Mesenchymal stem cell (in vitro differentiated cells and primary cell): ENCODE data around the gene XG.

ENCODE experiments used
- DNase-seq: peaks from one replicate; pipeline ENCODE4 v3.0.0-alpha.2; 2013
- H2AFZ ChIP-seq: one replicate; pipeline ENCODE4 v1.6.1; 2013; ENCODE audit warnings: low read depth, mild to moderate bottlenecking, control low read depth, inconsistent platforms, low read length, moderate library complexity
- H2AK5ac ChIP-seq: 2 replicates; pipeline ENCODE4 v1.6.1; 2013; ENCODE audit warnings: low read length, moderate library complexity, mild to moderate bottlenecking, inconsistent platforms; ENCODE audit not compliant: severe bottlenecking
- H2BK120ac ChIP-seq: one replicate; pipeline ENCODE4 v1.6.1; 2013; ENCODE audit warnings: low read depth, mild to moderate bottlenecking, inconsistent platforms, low read length, moderate library complexity
- H2BK12ac ChIP-seq, 2 experiments: one replicate each; pipeline ENCODE4 v1.6.1; 2013; ENCODE audit warnings: inconsistent platforms in 2 of 2, low read length in 2 of 2, mild to moderate bottlenecking in 2 of 2, moderate library complexity in 2 of 2, control low read depth in 1 of 2
- H2BK15ac ChIP-seq: one replicate; pipeline ENCODE4 v1.6.1; 2013; ENCODE audit warnings: mild to moderate bottlenecking, low read depth, inconsistent platforms; ENCODE audit not compliant: poor library complexity, severe bottlenecking
- H2BK5ac ChIP-seq: 2 replicates; pipeline ENCODE4 v1.6.1; 2013; ENCODE audit warnings: low read depth, mild to moderate bottlenecking, low read length, control low read depth, inconsistent platforms; ENCODE audit not compliant: poor library complexity, severe bottlenecking
- H3K14ac ChIP-seq, 2 experiments: one replicate each; pipeline ENCODE4 v1.6.1; 2013; ENCODE audit warnings: inconsistent platforms in 2 of 2, low read length in 2 of 2, control low read depth in 1 of 2, mild to moderate bottlenecking in 1 of 2, moderate library complexity in 1 of 2
- H3K18ac ChIP-seq, 2 experiments: one replicate each; pipeline ENCODE4 v1.6.1; 2013; ENCODE audit warnings: inconsistent platforms in 2 of 2, low read length in 2 of 2, control low read depth in 1 of 2, low read depth in 1 of 2, mild to moderate bottlenecking in 1 of 2
- H3K23ac ChIP-seq, 2 experiments: one replicate each; pipeline ENCODE4 v1.6.1; 2013; ENCODE audit warnings: inconsistent platforms in 2 of 2, low read length in 2 of 2, mild to moderate bottlenecking in 2 of 2, moderate library complexity in 2 of 2, control low read depth in 1 of 2
- H3K27ac ChIP-seq: 2 replicates; pipeline ENCODE4 v1.5.1; 2013; ENCODE audit warnings: mild to moderate bottlenecking, moderate library complexity, low read length, control low read depth, inconsistent platforms; ENCODE audit not compliant: poor library complexity, severe bottlenecking
- H3K27me3 ChIP-seq, 2 experiments: 2 replicates each; pipeline versions ENCODE4 v1.6.1 to v1.7.0; 2013; ENCODE audit warnings: low read length in 2 of 2, mild to moderate bottlenecking in 2 of 2, moderate library complexity in 2 of 2, control low read depth in 1 of 2, inconsistent platforms in 1 of 2; ENCODE audit not compliant: control insufficient read depth in 1 of 2, insufficient read depth in 1 of 2
- H3K36me3 ChIP-seq, 2 experiments: 2 replicates each; pipeline versions ENCODE4 v1.6.1 to v1.7.0; 2013; ENCODE audit warnings: low read length in 2 of 2, control low read depth in 1 of 2, inconsistent platforms in 1 of 2, low read depth in 1 of 2, mild to moderate bottlenecking in 1 of 2; ENCODE audit not compliant: insufficient read depth in 2 of 2, control insufficient read depth in 1 of 2
- H3K4ac ChIP-seq, 2 experiments: one replicate each; pipeline ENCODE4 v1.6.1; 2013; ENCODE audit warnings: inconsistent platforms in 2 of 2, low read length in 2 of 2, mild to moderate bottlenecking in 2 of 2, moderate library complexity in 2 of 2, control low read depth in 1 of 2, low read depth in 1 of 2
- H3K4me1 ChIP-seq: 2 replicates; pipeline ENCODE4 v1.6.1; 2013; ENCODE audit warnings: low read depth, low read length, control low read depth; ENCODE audit not compliant: control insufficient read depth, insufficient read depth
- H3K4me2 ChIP-seq: 2 replicates; pipeline ENCODE4 v1.6.1; 2013; ENCODE audit warnings: low read length, mild to moderate bottlenecking, inconsistent platforms; ENCODE audit not compliant: poor library complexity, severe bottlenecking
- H3K4me3 ChIP-seq, 2 experiments: 2 replicates each; pipeline versions ENCODE4 v1.5.1 to v1.7.0; 2013; ENCODE audit warnings: low read length in 2 of 2, mild to moderate bottlenecking in 2 of 2, control low read depth in 1 of 2, low read depth in 1 of 2; ENCODE audit not compliant: insufficient read depth in 1 of 2
- H3K79me1 ChIP-seq: replicated peaks from 2 replicates; pipeline ENCODE4 v1.6.1; 2013; ENCODE audit warnings: mild to moderate bottlenecking, control low read depth, low read length, inconsistent platforms; ENCODE audit not compliant: poor library complexity, severe bottlenecking
- H3K9ac ChIP-seq: 2 replicates; pipeline ENCODE4 v1.7.0; 2013; ENCODE audit warnings: mild to moderate bottlenecking, low read length, moderate library complexity
- H3K9me3 ChIP-seq: 2 replicates; pipeline ENCODE4 v1.7.0; 2013; ENCODE audit warnings: mild to moderate bottlenecking, low read length; ENCODE audit not compliant: control insufficient read depth
- H4K8ac ChIP-seq: one replicate; pipeline ENCODE4 v1.6.1; 2013; ENCODE audit warnings: inconsistent platforms, mild to moderate bottlenecking, low read length, moderate library complexity
- H4K91ac ChIP-seq: one replicate; pipeline ENCODE4 v1.6.1; 2013; ENCODE audit warnings: mild to moderate bottlenecking, low read length, inconsistent platforms
- WGBS: methylation state at CpG from one replicate; pipeline ENCODE4 v1.1.7; 2013; ENCODE audit warnings: mixed read lengths; 5-methylcytosine and 5-hydroxymethylcytosine counted together

Gene XG

GRCh38 chrX:2782171-2782570 lies 30.3 kb downstream of the XG start:
- Histone ChIP-seq H2BK5ac (no peak overlapping the region), H3K36me3 (peaks cover 0 to 49% of the 10 kb centered on the region in 2 experiments), H3K9ac (no peak overlapping the region), H2BK15ac (no peak overlapping the region), H2BK12ac (no peak overlapping the region), H2BK120ac (no peak overlapping the region), H3K4me2 (no peak overlapping the region), H3K4me3 (no peak overlapping the region), H3K27me3 (no peaks in the 10 kb centered on the region), H3K79me1 (no peaks in the 10 kb centered on the region), H3K9me3 (no peaks in the 10 kb centered on the region), H3K27ac (no peak overlapping the region), H2AK5ac (no peak overlapping the region), H4K91ac (no peak overlapping the region), H3K18ac (no peak overlapping the region), H3K4me1 (no peaks in the 10 kb centered on the region), H3K14ac (no peak overlapping the region), H3K23ac (no peak overlapping the region), H2AFZ (no peak overlapping the region), H3K4ac (no peak overlapping the region), H4K8ac (no peak overlapping the region)
- WGBS, result 44% methylated on average over 3 of the region's 4 CpGs
- no peak for DNase-seq

GRCh38 chrX:2782778-2783177 lies 30.9 kb downstream of the XG start:
- Histone ChIP-seq H3K4me2 (no peak overlapping the region), H3K9me3 (no peaks in the 10 kb centered on the region)
- whole genome bisulfite sequencing, result 81% methylated on average over 2 of the region's 4 CpGs

GRCh38 chrX:2784026-2784425 lies 32.2 kb downstream of the XG start:
- H3K9me3 ChIP-seq, result no peaks in the 10 kb centered on the region
- no peak overlapping the region for H3K4ac ChIP-seq
- H3K27ac ChIP-seq, result no peak overlapping the region
- no peak overlapping the region for H3K23ac ChIP-seq
- H2AK5ac ChIP-seq, result no peak overlapping the region
- H3K79me1 ChIP-seq, result no peaks in the 10 kb centered on the region
- H2BK120ac ChIP-seq, result no peak overlapping the region
- no peak overlapping the region for H2BK5ac ChIP-seq
- no peak overlapping the region for H4K8ac ChIP-seq
- H3K4me1 ChIP-seq, result no peaks in the 10 kb centered on the region
- H3K14ac ChIP-seq, result no peak overlapping the region
- H3K4me2 ChIP-seq, result no peak overlapping the region
- H2AFZ ChIP-seq, result no peak overlapping the region
- peaks cover 0 to 59% of the 10 kb centered on the region in 2 experiments for H3K36me3 ChIP-seq
- no peak overlapping the region for H4K91ac ChIP-seq
- H3K9ac ChIP-seq, result no peak overlapping the region
- no peaks in the 10 kb centered on the region for H3K27me3 ChIP-seq
- DNase-seq, result no peak
- H2BK15ac ChIP-seq, result no peak overlapping the region
- H3K18ac ChIP-seq, result no peak overlapping the region
- no peak overlapping the region for H3K4me3 ChIP-seq
- WGBS, result 85% methylated on average over 6 of the region's 6 CpGs
- H2BK12ac ChIP-seq, result no peak overlapping the region

More at GRCh38 chrX:2782778-2783177, 30.9 kb downstream of the XG start:
- Histone ChIP-seq H3K36me3 (peaks cover 0 to 51% of the 10 kb centered on the region in 2 experiments), H3K27ac (no peak overlapping the region), H3K18ac (no peak overlapping the region), H3K27me3 (no peaks in the 10 kb centered on the region), H3K23ac (no peak overlapping the region), H4K91ac (no peak overlapping the region), H2BK120ac (no peak overlapping the region), H2AK5ac (no peak overlapping the region), H2BK12ac (no peak overlapping the region), H2AFZ (no peak overlapping the region), H3K4ac (no peak overlapping the region), H3K4me1 (no peaks in the 10 kb centered on the region), H3K79me1 (no peaks in the 10 kb centered on the region), H2BK15ac (no peak overlapping the region), H4K8ac (no peak overlapping the region), H3K4me3 (no peak overlapping the region), H3K14ac (no peak overlapping the region), H2BK5ac (no peak overlapping the region), H3K9ac (no peak overlapping the region)
- DNase-seq, result no peak

GRCh38 chrX:2785538-2785937 lies 33.7 kb downstream of the XG start:
- DNase-seq, result no peak
- 80% methylated on average over 3 of the region's 4 CpGs for WGBS

More at GRCh38 chrX:2785538-2785937, 33.7 kb downstream of the XG start:
- Histone ChIP-seq H3K27me3 (no peaks in the 10 kb centered on the region), H3K23ac (no peak overlapping the region), H2BK12ac (no peak overlapping the region), H4K8ac (no peak overlapping the region), H3K4me1 (no peaks in the 10 kb centered on the region), H3K27ac (no peak overlapping the region), H2AK5ac (no peak overlapping the region), H3K36me3 (peaks cover 0 to 72% of the 10 kb centered on the region in 2 experiments), H2BK5ac (no peak overlapping the region), H3K18ac (no peak overlapping the region), H2BK120ac (no peak overlapping the region), H4K91ac (no peak overlapping the region), H3K14ac (no peak overlapping the region), H2AFZ (no peak overlapping the region), H3K4ac (no peak overlapping the region), H3K4me2 (no peak overlapping the region), H3K9ac (no peak overlapping the region), H3K9me3 (no peaks in the 10 kb centered on the region), H3K79me1 (no peaks in the 10 kb centered on the region), H3K4me3 (no peak overlapping the region), H2BK15ac (no peak overlapping the region)
